ENCODE data around the gene RARG. TPM values are rescaled to one million over a fixed set of nuclear protein-coding genes. Genes with fewer than 3 reads are reported as not detected.

The RARG gene
- total and polyA plus RNA-seq, 2 of the 8 experiments (the other 6 are each of a cell fraction or from before 2014, with no cell fraction given): 68.6 to 68.9 TPM

DNA sequence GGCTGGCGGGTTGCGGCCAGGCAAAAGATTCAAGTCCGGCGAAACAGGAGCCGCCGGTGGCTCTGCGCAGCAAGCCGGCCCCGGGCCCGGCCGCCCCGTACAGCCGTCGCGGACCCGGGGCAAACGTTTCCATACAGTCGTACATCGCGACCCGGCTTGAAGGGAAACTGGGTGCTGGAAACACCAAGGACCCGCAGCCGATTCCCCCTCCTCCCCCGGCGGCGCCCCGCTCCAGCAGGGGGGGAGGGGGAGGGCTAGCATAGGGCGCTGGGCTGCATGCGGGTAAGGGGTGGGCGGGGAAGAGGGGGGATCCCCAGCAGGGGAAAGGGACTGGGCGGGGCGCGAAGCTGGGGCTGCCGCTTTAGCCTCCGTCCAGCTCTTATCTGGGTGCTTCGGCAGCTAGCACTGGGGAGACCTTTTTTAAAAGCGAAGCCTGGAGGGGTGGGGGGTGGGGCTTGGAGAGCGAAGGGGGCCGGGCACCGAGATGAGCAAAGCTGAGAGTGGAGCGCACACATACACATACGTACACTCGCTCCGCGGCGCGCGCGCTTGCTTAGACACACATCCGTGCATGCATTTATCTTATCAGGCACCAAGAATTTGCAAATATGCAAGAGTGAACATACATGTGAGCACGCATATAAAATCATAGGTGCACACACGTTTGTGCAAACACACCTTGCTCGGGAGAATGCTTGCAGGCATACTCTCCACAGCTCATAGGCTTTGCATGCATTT, 11.9 kb downstream of the RARG start (continued):
- no peak for TF ChIP-seq RAD21 (IDR thresholded peaks at IDR 0.05 in 1 of 2, conservative IDR thresholded peaks at IDR 0.05 in 1 of 2; ENCODE audit: low read depth in 2 of 2, low read length in 2 of 2)
- TF ChIP-seq KDM4A (IDR thresholded peaks at IDR 0.05; ENCODE audit: low read depth, low read length, severe bottlenecking): peak; percentile 11
- no peak for TF ChIP-seq CBX8 (IDR thresholded peaks at IDR 0.05; ENCODE audit: borderline replicate concordance, low read depth, low read length)
- TF ChIP-seq BCL11A (IDR thresholded peaks at IDR 0.05; ENCODE audit: low read depth in 2 of 2, low read length in 2 of 2): no peak
